Natural killer cell (primary cell): Measurements from ENCODE around the gene GIPC2. TPM values are rescaled to one million over a fixed set of nuclear protein-coding genes. Genes with fewer than 3 reads are reported as not detected.
"Not testable (repeated sequence)": the region's sequence is repeated elsewhere in the genome, so short reads cannot be mapped to it uniquely, and the experiment has no call there.

Experiments
- ATAC-seq, 3 donors: fragments of 150-1000 bp in 2 of 3; fragments of 200-7000 bp in 1 of 3; cut with Tn5 transposase; 1 replicate in 1 of 3; 2 replicates in 2 of 3; pipeline ENCODE4 v1.10.0; 2021; ENCODE audit warnings: mild to moderate bottlenecking in 2 of 3, moderate library complexity in 2 of 3
- DNase-seq, 2 donors: peaks; one replicate each; pipeline versions ENCODE4 v3.0.0 to v3.0.0-alpha.2; 2013 to 2021; ENCODE audit warnings: mixed read lengths in 1 of 2
- H3K27ac ChIP-seq: one replicate; pipeline ENCODE4 v1.5.1; 2013; ENCODE audit warnings: mild to moderate bottlenecking, low read length
- H3K27me3 ChIP-seq: one replicate; pipeline ENCODE4 v1.6.1; 2013; ENCODE audit warnings: low read length; ENCODE audit not compliant: control insufficient read depth, insufficient read depth
- H3K36me3 ChIP-seq: one replicate; pipeline ENCODE4 v1.6.1; 2013; ENCODE audit warnings: low read length; ENCODE audit not compliant: control insufficient read depth, insufficient read depth
- H3K4me1 ChIP-seq: one replicate; pipeline ENCODE4 v1.6.1; 2013; ENCODE audit warnings: low read length; ENCODE audit not compliant: control insufficient read depth, insufficient read depth
- H3K4me3 ChIP-seq: one replicate; pipeline ENCODE4 v1.5.1; 2013; ENCODE audit warnings: low read length
- H3K9me3 ChIP-seq: one replicate; pipeline ENCODE4 v1.6.1; 2013; ENCODE audit warnings: low read length; ENCODE audit not compliant: control insufficient read depth, insufficient read depth
- H3K27ac Mint-ChIP-seq, 2 donors: one replicate each; pipeline ENCODE4 v1.8.0; 2022; ENCODE audit warnings: mild to moderate bottlenecking in 2 of 2, mixed read lengths in 2 of 2, moderate library complexity in 1 of 2
- H3K27me3 Mint-ChIP-seq, 2 donors: one replicate each; pipeline ENCODE4 v1.8.0; 2022; ENCODE audit warnings: low read depth in 2 of 2, mixed read lengths in 2 of 2
- H3K36me3 Mint-ChIP-seq: one replicate; pipeline ENCODE4 v1.8.0; 2022; ENCODE audit warnings: mixed read lengths
- H3K4me1 Mint-ChIP-seq, 2 donors: one replicate each; pipeline ENCODE4 v1.8.0; 2022; ENCODE audit warnings: mixed read lengths in 2 of 2
- H3K4me3 Mint-ChIP-seq: one replicate; pipeline ENCODE4 v1.8.0; 2022; ENCODE audit warnings: mild to moderate bottlenecking, moderate library complexity, mixed read lengths
- H3K9me3 Mint-ChIP-seq, 2 donors: one replicate each; pipeline ENCODE4 v1.8.0; 2022; ENCODE audit warnings: mixed read lengths in 2 of 2
- CTCF ChIP-seq: fragments of 200-600 bp; IDR thresholded peaks from one replicate; pipeline ENCODE4 v1.8.0; 2022; ENCODE audit warnings: antibody characterized with exemption
- WGBS: methylation state at CpG from one replicate; pipeline ENCODE4 v1.1.7; 2013; ENCODE audit warnings: missing lambda C conversion rate; ENCODE audit not compliant: insufficient coverage; 5-methylcytosine and 5-hydroxymethylcytosine counted together
- intact Hi-C: fragments of 100-400 bp; cut with micrococcal nuclease; formaldehyde crosslinking; loops from one replicate; pipeline ENCODE4 v1.14.2; 2022
- total RNA-seq, 4 donors: library from RNA; stranded (reverse); fragments of 120-200 nt in 1 of 4; gene quantifications; one replicate each; pipeline versions ENCODE4 v1.2.3 to v1.2.4, GENCODE V29; 2013 to 2022

Gene GIPC2
- total RNA-seq, 3 donors from 2014 or later (not counting 1 experiment from before 2014, with no cell fraction given), result not detected

GRCh38 chr1:78009836-78010235 lies 35.9 kb upstream of the GIPC2 start:
- no peak for ATAC-seq
- Mint-ChIP-seq H3K4me3 (no peak overlapping the region), H3K9me3 (no peaks in the 10 kb centered on the region), H3K36me3 (no peaks in the 10 kb centered on the region), H3K4me1 (peaks cover 18 to 26% of the 10 kb centered on the region in 2 donors), H3K27ac (no peak overlapping the region), H3K27me3 (no peaks in the 10 kb centered on the region)
- no peak overlapping the region for H3K4me3 ChIP-seq
- H3K36me3 ChIP-seq, result peaks cover 2% of the 10 kb centered on the region
- H3K27ac ChIP-seq, result no peak overlapping the region
- no peaks in the 10 kb centered on the region for H3K4me1 ChIP-seq
- no peaks in the 10 kb centered on the region for H3K27me3 ChIP-seq
- intact Hi-C loops, result no loop called here
- 100% methylated on average over 2 of the region's 3 CpGs for WGBS
- no peak for DNase-seq
- no peak for TF ChIP-seq CTCF
- H3K9me3 ChIP-seq, result no peaks in the 10 kb centered on the region

- intact Hi-C loops, result no loop called here
Observed at GRCh38 chr1:78011050-78011449, 34.7 kb upstream of the GIPC2 start.

GRCh38 chr1:78015148-78015547 lies 30.6 kb upstream of the GIPC2 start:
- H3K4me3 ChIP-seq, result no peak overlapping the region
- ATAC-seq (no peak), DNase-seq (no peak)
- no peak overlapping the region for H3K27ac ChIP-seq
- H3K4me3 Mint-ChIP-seq, result no peak overlapping the region
- no peaks in the 10 kb centered on the region for H3K9me3 ChIP-seq
- H3K9me3 Mint-ChIP-seq, result no peaks in the 10 kb centered on the region
- no peaks in the 10 kb centered on the region for H3K4me1 ChIP-seq
- H3K36me3 Mint-ChIP-seq, result no peaks in the 10 kb centered on the region
- no peaks in the 10 kb centered on the region for H3K4me1 Mint-ChIP-seq
- H3K36me3 ChIP-seq, result peaks cover 2% of the 10 kb centered on the region
- intact Hi-C loops, result no loop called here
- no peaks in the 10 kb centered on the region for H3K27me3 ChIP-seq
- H3K27me3 Mint-ChIP-seq, result no peaks in the 10 kb centered on the region
- no peak overlapping the region for H3K27ac Mint-ChIP-seq
- no peak for TF ChIP-seq CTCF

More at GRCh38 chr1:78011050-78011449, 34.7 kb upstream of the GIPC2 start:
- Mint-ChIP-seq H3K27ac (no peak overlapping the region), H3K4me3 (no peak overlapping the region), H3K4me1 (peaks cover 6 to 16% of the 10 kb centered on the region in 2 donors), H3K36me3 (no peaks in the 10 kb centered on the region), H3K27me3 (no peaks in the 10 kb centered on the region), H3K9me3 (no peaks in the 10 kb centered on the region)
- DNase-seq (no peak), ATAC-seq (no peak)
- H3K36me3 ChIP-seq, result peaks cover 2% of the 10 kb centered on the region
- no peaks in the 10 kb centered on the region for H3K9me3 ChIP-seq
- no peak overlapping the region for H3K27ac ChIP-seq
- no peak for TF ChIP-seq CTCF
- no peak overlapping the region for H3K4me3 ChIP-seq
- no peaks in the 10 kb centered on the region for H3K27me3 ChIP-seq
- no CpG with 5 or more reads among the region's 2 CpGs for WGBS
- no peaks in the 10 kb centered on the region for H3K4me1 ChIP-seq

- no peak for ATAC-seq
- no peaks in the 10 kb centered on the region for H3K4me1 Mint-ChIP-seq
- H3K27me3 Mint-ChIP-seq, result no peaks in the 10 kb centered on the region
- Histone ChIP-seq H3K27ac (no peak overlapping the region), H3K36me3 (peaks cover 2% of the 10 kb centered on the region), H3K27me3 (no peaks in the 10 kb centered on the region), H3K4me1 (no peaks in the 10 kb centered on the region), H3K9me3 (no peaks in the 10 kb centered on the region), H3K4me3 (no peak overlapping the region)
- 89% methylated on average over 1 of the region's 1 CpG for WGBS
- no peak for TF ChIP-seq CTCF
- no peak for DNase-seq
- H3K4me3 Mint-ChIP-seq, result no peak overlapping the region
- no peaks in the 10 kb centered on the region for H3K36me3 Mint-ChIP-seq
- intact Hi-C loops, result no loop called here
- H3K27ac Mint-ChIP-seq, result no peak overlapping the region
- H3K9me3 Mint-ChIP-seq, result no peaks in the 10 kb centered on the region
Observed at GRCh38 chr1:78019024-78019423, 26.7 kb upstream of the GIPC2 start.

GRCh38 chr1:78021134-78021533 lies 24.6 kb upstream of the GIPC2 start:
- H3K4me3 ChIP-seq, ATAC-seq, H3K27ac ChIP-seq, H3K9me3 ChIP-seq, DNase-seq, intact Hi-C loops, H3K27ac Mint-ChIP-seq, H3K9me3 Mint-ChIP-seq, H3K4me1 Mint-ChIP-seq, H3K36me3 Mint-ChIP-seq, H3K27me3 Mint-ChIP-seq, H3K4me3 Mint-ChIP-seq, H3K27me3 ChIP-seq, H3K4me1 ChIP-seq, H3K36me3 ChIP-seq: not testable (repeated sequence)
- 90% methylated on average over 2 of the region's 4 CpGs for WGBS
